Nephron progenitor cell (in vitro differentiated cells): ENCODE data around the gene FBXL13.

Experiments used
- DNase-seq: peaks from one replicate; pipeline ENCODE4 v3.0.0; 2021
- H3K27ac Mint-ChIP-seq: 2 replicates; pipeline ENCODE4 v1.8.0; 2021; ENCODE audit warnings: mild to moderate bottlenecking, moderate library complexity, mixed read lengths
- H3K27me3 Mint-ChIP-seq: 2 replicates; pipeline ENCODE4 v1.8.0; 2021; ENCODE audit warnings: mild to moderate bottlenecking, low read depth, mixed read lengths; ENCODE audit not compliant: poor library complexity
- H3K36me3 Mint-ChIP-seq: 2 replicates; pipeline ENCODE4 v1.8.0; 2021; ENCODE audit warnings: low read depth, mixed read lengths
- H3K4me1 Mint-ChIP-seq: 2 replicates; pipeline ENCODE4 v1.8.0; 2021; ENCODE audit warnings: mixed read lengths
- H3K4me3 Mint-ChIP-seq: 2 replicates; pipeline ENCODE4 v1.8.0; 2021; ENCODE audit warnings: mild to moderate bottlenecking, moderate library complexity, mixed read lengths
- H3K9me3 Mint-ChIP-seq: 2 replicates; pipeline ENCODE4 v1.8.0; 2021; ENCODE audit warnings: mild to moderate bottlenecking, moderate library complexity, mixed read lengths
- TF ChIP-seq, protein P1 (sequence below): fragments of 200-600 bp; sonication (generic); IDR thresholded peaks from 2 replicates; pipeline ENCODE4 v1.5.0; 2021; ENCODE audit warnings: antibody characterized with exemption

Gene FBXL13

DNA sequence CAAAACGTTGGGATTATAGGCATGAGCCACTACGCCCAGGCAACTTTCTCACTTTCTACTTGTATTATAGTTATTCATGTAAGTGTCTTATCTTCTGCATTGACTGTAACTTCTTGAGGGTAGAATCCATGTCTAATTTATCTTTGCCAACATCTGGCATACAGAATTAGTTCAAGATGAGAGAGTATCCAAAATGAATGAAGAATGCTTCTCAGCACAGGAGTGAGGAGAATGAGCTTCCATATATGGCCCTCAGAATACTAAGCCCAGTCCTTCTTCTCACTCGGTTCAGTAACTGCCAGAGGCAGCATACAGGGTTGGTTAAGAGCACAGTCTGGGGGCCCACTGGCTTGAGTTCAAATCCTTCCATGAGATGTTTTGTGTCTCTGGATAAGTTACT lies 236.8 kb downstream of the FBXL13 start:
- Mint-ChIP-seq H3K4me3 (no peak overlapping the region), H3K4me1 (no peaks in the 10 kb centered on the region), H3K36me3 (peaks cover 28% of the 10 kb centered on the region), H3K27me3 (no peaks in the 10 kb centered on the region), H3K9me3 (no peaks in the 10 kb centered on the region), H3K27ac (no peak overlapping the region)
- TF ChIP-seq, protein P1, sequence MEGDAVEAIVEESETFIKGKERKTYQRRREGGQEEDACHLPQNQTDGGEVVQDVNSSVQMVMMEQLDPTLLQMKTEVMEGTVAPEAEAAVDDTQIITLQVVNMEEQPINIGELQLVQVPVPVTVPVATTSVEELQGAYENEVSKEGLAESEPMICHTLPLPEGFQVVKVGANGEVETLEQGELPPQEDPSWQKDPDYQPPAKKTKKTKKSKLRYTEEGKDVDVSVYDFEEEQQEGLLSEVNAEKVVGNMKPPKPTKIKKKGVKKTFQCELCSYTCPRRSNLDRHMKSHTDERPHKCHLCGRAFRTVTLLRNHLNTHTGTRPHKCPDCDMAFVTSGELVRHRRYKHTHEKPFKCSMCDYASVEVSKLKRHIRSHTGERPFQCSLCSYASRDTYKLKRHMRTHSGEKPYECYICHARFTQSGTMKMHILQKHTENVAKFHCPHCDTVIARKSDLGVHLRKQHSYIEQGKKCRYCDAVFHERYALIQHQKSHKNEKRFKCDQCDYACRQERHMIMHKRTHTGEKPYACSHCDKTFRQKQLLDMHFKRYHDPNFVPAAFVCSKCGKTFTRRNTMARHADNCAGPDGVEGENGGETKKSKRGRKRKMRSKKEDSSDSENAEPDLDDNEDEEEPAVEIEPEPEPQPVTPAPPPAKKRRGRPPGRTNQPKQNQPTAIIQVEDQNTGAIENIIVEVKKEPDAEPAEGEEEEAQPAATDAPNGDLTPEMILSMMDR: no peak
- DNase-seq: no peak

DNA sequence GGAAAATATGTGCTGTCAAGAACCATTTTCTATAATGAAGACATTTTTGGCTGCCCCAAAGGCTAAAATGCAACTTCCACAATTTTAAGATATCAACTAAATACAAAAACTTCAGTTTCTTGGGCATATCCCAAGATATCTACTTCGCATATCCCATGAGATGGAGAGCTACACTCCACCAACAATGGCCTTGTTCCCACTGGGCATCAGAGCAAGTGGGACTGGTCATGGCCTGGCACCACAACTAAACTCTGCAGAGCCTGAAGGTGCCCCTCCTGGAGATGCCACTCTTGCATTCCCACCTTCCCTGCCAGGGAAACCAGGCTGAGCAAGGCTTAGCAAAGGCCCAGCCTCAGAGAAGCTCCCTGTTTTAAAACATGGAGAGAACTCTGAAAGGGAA lies 237.6 kb downstream of the FBXL13 start:
- DNase-seq: no peak
- H3K4me3 Mint-ChIP-seq: no peak overlapping the region
- H3K9me3 Mint-ChIP-seq: no peaks in the 10 kb centered on the region
- TF ChIP-seq, protein P1: no peak
- no peaks in the 10 kb centered on the region for H3K27me3 Mint-ChIP-seq
- no peak overlapping the region for H3K27ac Mint-ChIP-seq
- peaks cover 20% of the 10 kb centered on the region for H3K36me3 Mint-ChIP-seq
- no peaks in the 10 kb centered on the region for H3K4me1 Mint-ChIP-seq

DNA sequence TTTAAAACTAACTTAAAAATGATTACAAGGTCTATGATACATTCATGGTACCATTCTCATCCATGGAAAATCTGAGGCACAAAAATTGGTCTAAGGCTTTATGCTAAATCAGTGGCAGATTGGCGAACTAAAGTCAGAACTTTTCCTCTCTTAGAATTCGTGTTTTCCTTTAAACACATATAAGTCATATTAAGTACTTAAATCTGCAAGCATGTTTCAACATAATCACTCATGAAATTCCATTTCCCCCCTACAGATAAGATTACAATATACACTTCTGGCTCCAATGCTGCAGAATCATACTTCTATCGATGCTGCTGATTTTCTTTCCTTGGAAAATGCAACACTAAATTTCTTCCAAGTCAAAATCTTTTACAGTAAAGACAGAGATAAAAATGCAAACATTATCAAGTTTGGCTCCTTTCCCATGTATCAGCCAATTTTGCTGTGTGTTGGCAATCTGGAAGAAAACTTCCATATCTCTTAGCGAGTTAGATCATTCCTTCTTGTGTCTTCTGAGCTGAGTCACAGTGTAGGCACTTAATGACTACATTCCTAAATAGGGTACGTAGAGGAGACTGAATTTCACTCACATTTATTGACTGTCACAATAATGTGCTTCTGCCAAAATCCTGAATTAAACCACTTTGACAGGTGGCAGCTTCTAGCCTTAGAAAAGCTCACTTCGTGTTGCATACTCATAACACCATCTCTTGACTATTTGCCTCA lies 238.2 kb downstream of the FBXL13 start:
- H3K36me3 Mint-ChIP-seq: peaks cover 25% of the 10 kb centered on the region
- no peaks in the 10 kb centered on the region for H3K27me3 Mint-ChIP-seq
- TF ChIP-seq, protein P1: no peak
- no peak overlapping the region for H3K27ac Mint-ChIP-seq
- no peak overlapping the region for H3K4me3 Mint-ChIP-seq
- DNase-seq: no peak
- H3K4me1 Mint-ChIP-seq: no peaks in the 10 kb centered on the region
- H3K9me3 Mint-ChIP-seq: no peaks in the 10 kb centered on the region

DNA sequence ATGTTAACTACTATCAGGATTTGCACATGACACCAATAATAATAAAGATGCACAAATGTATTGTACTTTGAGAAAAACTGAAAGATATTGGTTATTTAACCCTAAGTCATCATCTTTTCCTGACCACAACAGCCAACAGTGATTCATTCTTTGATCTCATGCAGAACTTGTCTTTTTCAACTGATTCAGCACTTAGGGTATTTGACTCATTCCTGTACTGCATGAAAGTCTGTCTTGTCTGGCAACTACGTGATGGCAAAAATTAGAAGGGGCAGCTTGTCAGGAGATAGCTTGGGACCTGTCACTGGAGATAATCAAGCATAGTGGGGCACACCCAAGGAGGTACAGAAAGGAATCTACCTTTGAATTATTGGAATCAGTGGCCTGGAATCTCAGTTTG lies 239.6 kb downstream of the FBXL13 start:
- Mint-ChIP-seq H3K27ac (no peak overlapping the region), H3K27me3 (no peaks in the 10 kb centered on the region), H3K4me1 (peaks cover 9% of the 10 kb centered on the region), H3K36me3 (peaks cover 25% of the 10 kb centered on the region), H3K4me3 (no peak overlapping the region), H3K9me3 (no peaks in the 10 kb centered on the region)
- no peak for DNase-seq
- TF ChIP-seq, protein P1: no peak

DNA sequence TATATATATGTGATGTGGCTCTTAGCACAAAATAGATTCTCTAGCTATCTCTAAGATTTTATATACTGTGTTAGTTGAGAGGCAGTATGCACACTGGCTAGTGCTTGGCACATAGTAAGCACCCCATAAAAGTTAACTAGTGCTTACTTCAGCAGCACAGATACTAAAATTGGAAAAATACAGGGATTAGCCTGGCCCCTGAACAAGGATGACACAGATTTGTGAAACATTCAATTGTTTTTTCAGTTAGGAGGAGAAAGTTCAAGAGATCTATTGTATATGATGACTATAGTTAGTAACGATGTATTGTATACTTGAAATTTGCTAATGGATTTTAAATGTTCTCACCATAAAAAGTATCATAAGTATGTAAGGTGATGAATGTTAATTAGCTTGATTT lies 240.1 kb downstream of the FBXL13 start:
- Mint-ChIP-seq H3K4me3 (no peak overlapping the region), H3K4me1 (peaks cover 14% of the 10 kb centered on the region), H3K36me3 (peaks cover 26% of the 10 kb centered on the region), H3K27me3 (no peaks in the 10 kb centered on the region), H3K27ac (no peak overlapping the region), H3K9me3 (no peaks in the 10 kb centered on the region)
- no peak for DNase-seq
- TF ChIP-seq, protein P1: no peak

DNA sequence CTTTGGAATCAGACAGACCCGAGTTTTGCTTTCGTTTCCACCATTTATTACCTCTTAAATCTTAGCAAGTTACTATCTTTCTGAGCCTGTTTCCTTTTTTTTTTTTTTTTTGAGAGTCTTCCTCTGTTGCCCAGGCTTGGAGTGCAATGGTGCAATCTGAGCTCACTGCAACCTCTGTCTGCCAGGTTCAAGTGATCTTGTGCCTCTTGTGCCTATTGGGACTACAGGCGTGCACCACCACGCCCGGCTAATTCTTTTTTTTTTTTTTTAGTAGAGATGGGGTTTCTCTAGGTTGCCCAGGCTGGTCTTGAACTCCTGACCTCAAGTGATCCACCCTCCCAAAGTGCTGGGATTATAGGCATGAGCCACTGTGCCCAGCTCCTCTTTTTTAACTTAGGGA lies 241.3 kb downstream of the FBXL13 start:
- H3K27ac Mint-ChIP-seq: no peak overlapping the region

More for the DNA sequence above, 241.3 kb downstream of the FBXL13 start:
- H3K36me3 Mint-ChIP-seq: peaks cover 36% of the 10 kb centered on the region
- H3K9me3 Mint-ChIP-seq: peaks cover 4% of the 10 kb centered on the region
- no peak for DNase-seq
- no peak overlapping the region for H3K4me3 Mint-ChIP-seq
- no peaks in the 10 kb centered on the region for H3K27me3 Mint-ChIP-seq
- H3K4me1 Mint-ChIP-seq: peaks cover 25% of the 10 kb centered on the region
- TF ChIP-seq, protein P1: no peak
